ENCODE measurements around the gene HOXD12.

DNA sequence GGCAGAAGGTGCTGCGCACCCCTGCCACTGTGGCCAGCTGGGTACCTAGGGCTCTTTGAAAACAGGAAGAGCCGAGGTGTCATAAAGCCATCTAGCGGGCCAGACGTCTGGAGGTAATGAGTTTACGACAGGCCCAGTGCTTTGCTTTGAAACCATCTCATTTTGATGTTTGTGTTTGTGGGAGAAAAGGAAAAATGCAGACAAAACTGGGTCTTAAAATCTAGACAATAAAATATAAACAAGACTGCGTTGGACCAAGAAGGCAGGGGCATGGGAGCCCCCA, 26.1 kb downstream of the HOXD12 start:
- TF ChIP-seq, protein P1, sequence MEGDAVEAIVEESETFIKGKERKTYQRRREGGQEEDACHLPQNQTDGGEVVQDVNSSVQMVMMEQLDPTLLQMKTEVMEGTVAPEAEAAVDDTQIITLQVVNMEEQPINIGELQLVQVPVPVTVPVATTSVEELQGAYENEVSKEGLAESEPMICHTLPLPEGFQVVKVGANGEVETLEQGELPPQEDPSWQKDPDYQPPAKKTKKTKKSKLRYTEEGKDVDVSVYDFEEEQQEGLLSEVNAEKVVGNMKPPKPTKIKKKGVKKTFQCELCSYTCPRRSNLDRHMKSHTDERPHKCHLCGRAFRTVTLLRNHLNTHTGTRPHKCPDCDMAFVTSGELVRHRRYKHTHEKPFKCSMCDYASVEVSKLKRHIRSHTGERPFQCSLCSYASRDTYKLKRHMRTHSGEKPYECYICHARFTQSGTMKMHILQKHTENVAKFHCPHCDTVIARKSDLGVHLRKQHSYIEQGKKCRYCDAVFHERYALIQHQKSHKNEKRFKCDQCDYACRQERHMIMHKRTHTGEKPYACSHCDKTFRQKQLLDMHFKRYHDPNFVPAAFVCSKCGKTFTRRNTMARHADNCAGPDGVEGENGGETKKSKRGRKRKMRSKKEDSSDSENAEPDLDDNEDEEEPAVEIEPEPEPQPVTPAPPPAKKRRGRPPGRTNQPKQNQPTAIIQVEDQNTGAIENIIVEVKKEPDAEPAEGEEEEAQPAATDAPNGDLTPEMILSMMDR (IDR thresholded peaks at IDR 0.05): no peak
- TF ChIP-seq POLR2A (IDR thresholded peaks at IDR 0.05): no peak
- no peak for TF ChIP-seq EP300 (IDR thresholded peaks at IDR 0.05)
- TF ChIP-seq POLR2AphosphoS5 (IDR thresholded peaks at IDR 0.05): no peak

Data from stomach (tissue), 4 donors.